22Rv1 (cell line): ENCODE data around the gene NLK.

Experiments used
- ZFX ChIP-seq: fragments of 450-650 bp; IDR thresholded peaks from 2 replicates; pipeline ENCODE4 v1.6.1; 2017; ENCODE audit warnings: antibody characterized with exemption, borderline replicate concordance
- TF ChIP-seq, protein P1 (sequence below): fragments of 450-650 bp; IDR thresholded peaks from 2 replicates; pipeline ENCODE4 v1.5.1; 2017; ENCODE audit warnings: mild to moderate bottlenecking

DNA sequence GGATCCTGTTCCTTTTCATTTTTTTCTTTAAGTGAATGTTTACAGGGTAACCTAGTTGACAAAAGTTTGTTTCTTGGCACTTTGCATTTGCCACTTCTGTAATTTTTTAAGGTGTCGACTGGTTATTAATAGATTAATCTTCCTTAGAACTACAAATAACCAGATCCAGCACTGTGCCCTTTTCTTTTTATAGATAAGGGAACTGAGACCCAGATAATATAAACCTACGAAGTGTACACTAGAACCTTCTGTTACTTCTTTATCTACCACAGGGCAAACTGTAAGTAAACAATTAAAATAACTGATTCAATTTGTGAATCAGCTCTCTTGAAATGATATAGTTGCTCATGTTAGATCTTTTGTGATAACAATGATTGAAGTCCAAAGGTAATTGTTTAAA lies 55.4 kb downstream of the NLK start:
- TF ChIP-seq, protein P1, sequence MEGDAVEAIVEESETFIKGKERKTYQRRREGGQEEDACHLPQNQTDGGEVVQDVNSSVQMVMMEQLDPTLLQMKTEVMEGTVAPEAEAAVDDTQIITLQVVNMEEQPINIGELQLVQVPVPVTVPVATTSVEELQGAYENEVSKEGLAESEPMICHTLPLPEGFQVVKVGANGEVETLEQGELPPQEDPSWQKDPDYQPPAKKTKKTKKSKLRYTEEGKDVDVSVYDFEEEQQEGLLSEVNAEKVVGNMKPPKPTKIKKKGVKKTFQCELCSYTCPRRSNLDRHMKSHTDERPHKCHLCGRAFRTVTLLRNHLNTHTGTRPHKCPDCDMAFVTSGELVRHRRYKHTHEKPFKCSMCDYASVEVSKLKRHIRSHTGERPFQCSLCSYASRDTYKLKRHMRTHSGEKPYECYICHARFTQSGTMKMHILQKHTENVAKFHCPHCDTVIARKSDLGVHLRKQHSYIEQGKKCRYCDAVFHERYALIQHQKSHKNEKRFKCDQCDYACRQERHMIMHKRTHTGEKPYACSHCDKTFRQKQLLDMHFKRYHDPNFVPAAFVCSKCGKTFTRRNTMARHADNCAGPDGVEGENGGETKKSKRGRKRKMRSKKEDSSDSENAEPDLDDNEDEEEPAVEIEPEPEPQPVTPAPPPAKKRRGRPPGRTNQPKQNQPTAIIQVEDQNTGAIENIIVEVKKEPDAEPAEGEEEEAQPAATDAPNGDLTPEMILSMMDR: no peak
- TF ChIP-seq ZFX: no peak
